ENCODE data around the gene CBLC. TPM values are rescaled to one million over a fixed set of nuclear protein-coding genes. Genes with fewer than 3 reads are reported as not detected.
"Not testable (repeated sequence)": the region's sequence is repeated elsewhere in the genome, so short reads cannot be mapped to it uniquely, and the experiment has no call there.

Gene CBLC
- total RNA-seq, 1 donor from 2014 or later = 65.0 TPM

DNA sequence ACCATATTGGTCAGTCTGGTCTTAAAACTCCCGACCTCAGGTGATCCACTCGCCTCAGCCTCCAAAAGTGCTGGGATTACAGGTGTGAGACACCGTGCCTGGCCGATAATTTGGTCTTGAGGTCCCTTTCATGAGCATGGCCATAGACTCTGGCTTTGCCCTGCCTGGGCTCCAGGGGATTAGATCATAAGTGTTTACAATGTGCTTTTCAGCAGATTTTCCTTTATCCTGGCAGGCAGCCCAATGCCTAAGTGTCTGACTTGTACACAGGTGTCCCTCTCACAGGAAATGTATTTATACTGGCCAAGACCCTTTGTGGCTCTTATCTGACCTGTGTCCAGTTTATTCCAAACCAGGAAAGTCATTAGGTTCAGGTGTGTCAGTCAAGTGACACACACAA is 47.1 kb downstream of the CBLC start:
- Histone ChIP-seq H3K36me3 (ENCODE audit: control insufficient read depth, insufficient read depth, low read length) (no peaks in the 10 kb centered on the region), H3K4me3 (ENCODE audit: low read depth, low read length) (no peak overlapping the region), H3K27me3 (ENCODE audit: control insufficient read depth, insufficient read depth, low read length) (peaks cover 4% of the 10 kb centered on the region)
- no peak for FAIRE-seq
- TF ChIP-seq, protein P1, sequence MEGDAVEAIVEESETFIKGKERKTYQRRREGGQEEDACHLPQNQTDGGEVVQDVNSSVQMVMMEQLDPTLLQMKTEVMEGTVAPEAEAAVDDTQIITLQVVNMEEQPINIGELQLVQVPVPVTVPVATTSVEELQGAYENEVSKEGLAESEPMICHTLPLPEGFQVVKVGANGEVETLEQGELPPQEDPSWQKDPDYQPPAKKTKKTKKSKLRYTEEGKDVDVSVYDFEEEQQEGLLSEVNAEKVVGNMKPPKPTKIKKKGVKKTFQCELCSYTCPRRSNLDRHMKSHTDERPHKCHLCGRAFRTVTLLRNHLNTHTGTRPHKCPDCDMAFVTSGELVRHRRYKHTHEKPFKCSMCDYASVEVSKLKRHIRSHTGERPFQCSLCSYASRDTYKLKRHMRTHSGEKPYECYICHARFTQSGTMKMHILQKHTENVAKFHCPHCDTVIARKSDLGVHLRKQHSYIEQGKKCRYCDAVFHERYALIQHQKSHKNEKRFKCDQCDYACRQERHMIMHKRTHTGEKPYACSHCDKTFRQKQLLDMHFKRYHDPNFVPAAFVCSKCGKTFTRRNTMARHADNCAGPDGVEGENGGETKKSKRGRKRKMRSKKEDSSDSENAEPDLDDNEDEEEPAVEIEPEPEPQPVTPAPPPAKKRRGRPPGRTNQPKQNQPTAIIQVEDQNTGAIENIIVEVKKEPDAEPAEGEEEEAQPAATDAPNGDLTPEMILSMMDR (IDR thresholded peaks at IDR 0.05; ENCODE audit: insufficient read depth, low read length, severe bottlenecking) = no peak
- DNase-seq (ENCODE audit: low read depth) = no peak

GRCh38 chr19:44832875-44833274 is 55.2 kb downstream of the CBLC start:
- H3K27me3 ChIP-seq (ENCODE audit: control insufficient read depth, insufficient read depth, low read length); H3K4me3 ChIP-seq (ENCODE audit: low read depth, low read length); DNase-seq (ENCODE audit: low read depth); H3K36me3 ChIP-seq (ENCODE audit: control insufficient read depth, insufficient read depth, low read length); FAIRE-seq: not testable (repeated sequence)

DNA sequence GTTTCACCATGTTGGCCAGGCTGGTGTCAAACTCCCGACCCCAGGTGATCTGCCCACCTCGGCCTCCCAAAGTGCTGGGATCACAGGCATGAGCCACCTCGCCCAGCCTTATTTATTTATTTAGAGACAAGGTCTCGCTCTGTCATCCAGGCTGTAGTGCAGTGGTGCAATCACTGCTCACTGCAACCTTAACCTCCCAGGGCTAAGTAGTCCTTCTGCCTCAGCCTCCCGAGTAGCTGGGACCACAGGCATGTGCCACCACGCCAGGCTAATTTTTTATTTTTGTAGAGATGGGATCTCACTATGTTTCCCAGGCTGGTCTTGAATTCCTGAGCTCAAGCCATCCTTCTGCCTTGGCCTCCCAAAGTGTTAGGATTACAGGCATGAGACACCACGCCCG is 56.7 kb downstream of the CBLC start:
- H3K27me3 ChIP-seq (ENCODE audit: control insufficient read depth, insufficient read depth, low read length); H3K4me3 ChIP-seq (ENCODE audit: low read depth, low read length); FAIRE-seq; DNase-seq (ENCODE audit: low read depth); H3K36me3 ChIP-seq (ENCODE audit: control insufficient read depth, insufficient read depth, low read length): not testable (repeated sequence)

DNA sequence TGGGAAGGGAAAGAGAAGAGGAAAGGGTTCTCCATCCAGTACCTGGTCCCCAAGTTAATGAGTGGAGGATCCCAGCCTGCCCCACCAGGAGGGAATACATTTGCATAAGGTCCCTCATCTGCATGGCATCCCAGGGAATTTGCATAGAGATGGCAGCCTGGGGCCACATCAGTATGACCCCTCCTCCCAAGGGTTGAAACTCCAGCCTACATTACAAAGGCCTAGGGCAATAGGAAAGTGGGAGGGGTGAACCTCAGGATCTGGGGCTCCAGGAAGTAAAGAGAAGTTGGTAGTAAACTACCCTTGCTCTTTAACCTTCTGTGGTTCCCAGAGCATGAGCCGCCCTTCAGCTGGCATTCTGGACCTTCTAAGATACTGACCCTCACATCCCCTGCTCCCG is 61.6 kb downstream of the CBLC start:
- TF ChIP-seq, protein P1 (IDR thresholded peaks at IDR 0.05; ENCODE audit: insufficient read depth, low read length, severe bottlenecking) = no peak
- Histone ChIP-seq H3K36me3 (ENCODE audit: control insufficient read depth, insufficient read depth, low read length) (no peaks in the 10 kb centered on the region), H3K27me3 (ENCODE audit: control insufficient read depth, insufficient read depth, low read length) (no peaks in the 10 kb centered on the region), H3K4me3 (ENCODE audit: low read depth, low read length) (no peak overlapping the region)
- DNase-seq (ENCODE audit: low read depth) = no peak
- FAIRE-seq = no peak

GRCh38 chr19:44840811-44841210 is 63.1 kb downstream of the CBLC start:
- TF ChIP-seq, protein P1 (IDR thresholded peaks at IDR 0.05; ENCODE audit: insufficient read depth, low read length, severe bottlenecking) = no peak
- FAIRE-seq (no peak), DNase-seq (ENCODE audit: low read depth) (no peak)
- H3K36me3 ChIP-seq (ENCODE audit: control insufficient read depth, insufficient read depth, low read length) = no peaks in the 10 kb centered on the region
- no peaks in the 10 kb centered on the region for H3K27me3 ChIP-seq (ENCODE audit: control insufficient read depth, insufficient read depth, low read length)
- H3K4me3 ChIP-seq (ENCODE audit: low read depth, low read length) = no peak overlapping the region

GRCh38 chr19:44841231-44841630 is 63.5 kb downstream of the CBLC start:
- Histone ChIP-seq H3K4me3 (ENCODE audit: low read depth, low read length) (no peak overlapping the region), H3K36me3 (ENCODE audit: control insufficient read depth, insufficient read depth, low read length) (no peaks in the 10 kb centered on the region), H3K27me3 (ENCODE audit: control insufficient read depth, insufficient read depth, low read length) (no peaks in the 10 kb centered on the region)
- TF ChIP-seq, protein P1 (IDR thresholded peaks at IDR 0.05; ENCODE audit: insufficient read depth, low read length, severe bottlenecking) = no peak
- DNase-seq (ENCODE audit: low read depth) (no peak), FAIRE-seq (no peak)

DNA sequence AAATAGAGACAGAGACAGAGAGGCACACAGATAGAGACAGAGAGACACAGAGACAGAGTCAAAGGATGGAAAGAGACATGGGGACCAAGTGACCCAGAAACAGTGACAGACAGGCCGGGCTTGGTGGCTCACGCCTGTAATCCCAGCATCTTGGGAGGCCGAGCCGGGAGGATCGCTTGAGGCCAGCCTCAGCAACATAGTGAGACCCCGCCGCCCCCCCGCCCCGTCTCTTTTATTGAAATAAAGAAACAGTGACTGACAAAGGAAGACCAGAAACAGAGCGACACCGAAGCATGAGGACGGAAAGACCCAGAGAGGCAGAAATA is 67.6 kb downstream of the CBLC start:
- FAIRE-seq (no peak), DNase-seq (ENCODE audit: low read depth) (no peak)
- TF ChIP-seq, protein P1 (IDR thresholded peaks at IDR 0.05; ENCODE audit: insufficient read depth, low read length, severe bottlenecking) = no peak
- Histone ChIP-seq H3K27me3 (ENCODE audit: control insufficient read depth, insufficient read depth, low read length) (no peaks in the 10 kb centered on the region), H3K36me3 (ENCODE audit: control insufficient read depth, insufficient read depth, low read length) (no peaks in the 10 kb centered on the region), H3K4me3 (ENCODE audit: low read depth, low read length) (no peak overlapping the region)

Measured in bronchial epithelial cell (primary cell).